ENCODE data around the gene DFFA. TPM values are rescaled to one million over a fixed set of nuclear protein-coding genes. Genes with fewer than 3 reads are reported as not detected.

The DFFA gene
- total RNA-seq, 2 donors from 2014 or later, result 100 to 105 TPM

DNA sequence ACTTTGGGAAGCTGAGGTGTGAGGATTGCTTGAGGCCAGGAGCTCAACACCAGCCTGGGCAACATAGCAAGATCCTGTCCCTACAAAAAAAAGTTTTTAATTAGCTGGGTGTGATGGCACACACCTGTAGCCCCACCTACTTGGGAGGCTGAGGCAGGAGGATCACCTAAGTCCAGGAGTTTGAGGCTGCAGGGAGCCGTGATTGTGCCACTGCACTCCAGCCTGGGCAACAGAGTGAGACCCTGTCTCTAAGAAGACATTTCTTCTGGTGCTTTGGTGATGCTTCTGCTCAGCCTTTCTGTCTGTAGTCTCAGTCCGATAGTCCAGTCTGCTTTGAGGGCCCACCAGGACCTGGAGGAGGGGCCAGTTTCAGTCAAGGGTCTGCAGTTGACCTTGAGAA lies 65.1 kb downstream of the DFFA start:
- Histone ChIP-seq H3K27me3 (ENCODE audit: control insufficient read depth, insufficient read depth, low read length, poor library complexity, severe bottlenecking) (no peaks in the 10 kb centered on the region), H3K9ac (ENCODE audit: extremely low read depth, low read length, poor library complexity, severe bottlenecking) (no peak overlapping the region), H3K9me3 (ENCODE audit: control insufficient read depth, low read length) (no peaks in the 10 kb centered on the region), H3K4me3 (ENCODE audit: low read length) (no peak overlapping the region), H3K4me1 (ENCODE audit: control insufficient read depth, insufficient read depth, low read length) (no peaks in the 10 kb centered on the region), H3K27ac (ENCODE audit: low read depth, low read length) (no peak overlapping the region), H3K36me3 (ENCODE audit: control insufficient read depth, insufficient read depth, low read length) (peaks cover 98% of the 10 kb centered on the region)
- Mint-ChIP-seq H3K4me1 (no peaks in the 10 kb centered on the region), H3K27ac (no peak overlapping the region), H3K36me3 (ENCODE audit: low read depth) (peaks cover 80% of the 10 kb centered on the region), H3K9me3 (no peaks in the 10 kb centered on the region), H3K4me3 (no peak overlapping the region), H3K27me3 (ENCODE audit: insufficient read depth) (no peaks in the 10 kb centered on the region)
- DNase-seq, result no peak
- TF ChIP-seq, protein P1, sequence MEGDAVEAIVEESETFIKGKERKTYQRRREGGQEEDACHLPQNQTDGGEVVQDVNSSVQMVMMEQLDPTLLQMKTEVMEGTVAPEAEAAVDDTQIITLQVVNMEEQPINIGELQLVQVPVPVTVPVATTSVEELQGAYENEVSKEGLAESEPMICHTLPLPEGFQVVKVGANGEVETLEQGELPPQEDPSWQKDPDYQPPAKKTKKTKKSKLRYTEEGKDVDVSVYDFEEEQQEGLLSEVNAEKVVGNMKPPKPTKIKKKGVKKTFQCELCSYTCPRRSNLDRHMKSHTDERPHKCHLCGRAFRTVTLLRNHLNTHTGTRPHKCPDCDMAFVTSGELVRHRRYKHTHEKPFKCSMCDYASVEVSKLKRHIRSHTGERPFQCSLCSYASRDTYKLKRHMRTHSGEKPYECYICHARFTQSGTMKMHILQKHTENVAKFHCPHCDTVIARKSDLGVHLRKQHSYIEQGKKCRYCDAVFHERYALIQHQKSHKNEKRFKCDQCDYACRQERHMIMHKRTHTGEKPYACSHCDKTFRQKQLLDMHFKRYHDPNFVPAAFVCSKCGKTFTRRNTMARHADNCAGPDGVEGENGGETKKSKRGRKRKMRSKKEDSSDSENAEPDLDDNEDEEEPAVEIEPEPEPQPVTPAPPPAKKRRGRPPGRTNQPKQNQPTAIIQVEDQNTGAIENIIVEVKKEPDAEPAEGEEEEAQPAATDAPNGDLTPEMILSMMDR (conservative IDR thresholded peaks at IDR 0.05), result no peak
- WGBS, 2 experiments (ENCODE audit: insufficient coverage in 1 of 2, insufficient read length in 1 of 2), result 94 to 100% methylated on average over 2 of the region's 2 CpGs

Other genes starting within 250 kb of the DFFA start
- gene PGD, start 73.5 kb downstream of the DFFA start, total RNA-seq, result 100 to 1,000 TPM; 198 to 217 TPM
- 10 to 100 TPM; 23.1 to 30.8 TPM for gene CENPS, start 42.1 kb downstream of the DFFA start, total RNA-seq
- gene CORT, start 22.5 kb downstream of the DFFA start, total RNA-seq, result 1 to 10 TPM in 1 of 2 donors, under 1 TPM in 1; 0.53 to 1.3 TPM
- 10 to 100 TPM; 24.3 to 26.0 TPM for gene PEX14, start 2.4 kb upstream of the DFFA start, total RNA-seq